Measurements from ENCODE around the gene PDSS2.

DNA sequence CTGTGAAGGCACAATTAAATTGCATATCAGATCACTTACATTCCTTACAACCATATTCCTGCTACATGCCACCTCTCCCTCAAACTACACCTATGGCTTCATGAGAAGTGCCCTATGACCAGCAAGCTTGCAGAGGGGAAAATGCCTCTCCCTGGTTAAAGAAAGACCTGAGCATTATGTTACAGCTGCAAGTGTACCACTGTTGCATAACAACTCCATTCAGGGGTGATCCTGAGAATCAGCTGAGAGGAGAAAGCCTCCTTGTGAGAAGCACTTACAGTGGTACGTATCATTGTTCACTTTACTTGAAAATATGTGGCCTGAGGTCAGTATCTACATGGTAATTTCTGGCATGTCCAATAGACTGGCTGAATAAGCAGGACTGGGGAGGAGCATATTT is 20.0 kb downstream of the PDSS2 start:
- TF ChIP-seq CTCF (IDR thresholded peaks at IDR 0.05) (no peak), POLR2AphosphoS5 (IDR thresholded peaks at IDR 0.05; ENCODE audit: low read depth, low read length) (no peak), SIN3A (IDR thresholded peaks at IDR 0.05; ENCODE audit: borderline replicate concordance, insufficient read depth, low read depth, low read length) (no peak)
- TF ChIP-seq, protein P1, sequence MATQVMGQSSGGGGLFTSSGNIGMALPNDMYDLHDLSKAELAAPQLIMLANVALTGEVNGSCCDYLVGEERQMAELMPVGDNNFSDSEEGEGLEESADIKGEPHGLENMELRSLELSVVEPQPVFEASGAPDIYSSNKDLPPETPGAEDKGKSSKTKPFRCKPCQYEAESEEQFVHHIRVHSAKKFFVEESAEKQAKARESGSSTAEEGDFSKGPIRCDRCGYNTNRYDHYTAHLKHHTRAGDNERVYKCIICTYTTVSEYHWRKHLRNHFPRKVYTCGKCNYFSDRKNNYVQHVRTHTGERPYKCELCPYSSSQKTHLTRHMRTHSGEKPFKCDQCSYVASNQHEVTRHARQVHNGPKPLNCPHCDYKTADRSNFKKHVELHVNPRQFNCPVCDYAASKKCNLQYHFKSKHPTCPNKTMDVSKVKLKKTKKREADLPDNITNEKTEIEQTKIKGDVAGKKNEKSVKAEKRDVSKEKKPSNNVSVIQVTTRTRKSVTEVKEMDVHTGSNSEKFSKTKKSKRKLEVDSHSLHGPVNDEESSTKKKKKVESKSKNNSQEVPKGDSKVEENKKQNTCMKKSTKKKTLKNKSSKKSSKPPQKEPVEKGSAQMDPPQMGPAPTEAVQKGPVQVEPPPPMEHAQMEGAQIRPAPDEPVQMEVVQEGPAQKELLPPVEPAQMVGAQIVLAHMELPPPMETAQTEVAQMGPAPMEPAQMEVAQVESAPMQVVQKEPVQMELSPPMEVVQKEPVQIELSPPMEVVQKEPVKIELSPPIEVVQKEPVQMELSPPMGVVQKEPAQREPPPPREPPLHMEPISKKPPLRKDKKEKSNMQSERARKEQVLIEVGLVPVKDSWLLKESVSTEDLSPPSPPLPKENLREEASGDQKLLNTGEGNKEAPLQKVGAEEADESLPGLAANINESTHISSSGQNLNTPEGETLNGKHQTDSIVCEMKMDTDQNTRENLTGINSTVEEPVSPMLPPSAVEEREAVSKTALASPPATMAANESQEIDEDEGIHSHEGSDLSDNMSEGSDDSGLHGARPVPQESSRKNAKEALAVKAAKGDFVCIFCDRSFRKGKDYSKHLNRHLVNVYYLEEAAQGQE (IDR thresholded peaks at IDR 0.05; ENCODE audit: insufficient read depth in 1 of 2, low read depth in 2 of 2, low read length in 1 of 2), result no peak

Data from Panc1 (cell line).